ENCODE measurements around the gene SPNS2. TPM values are rescaled to one million over a fixed set of nuclear protein-coding genes. Genes with fewer than 3 reads are reported as not detected.

Gene SPNS2
- polyA plus RNA-seq, 1 of the 3 experiments (the other 2 are of a cell fraction), result 0.08 TPM

- TF ChIP-seq CTCF (IDR thresholded peaks at IDR 0.05) (peak; percentile 85), TCF12 (IDR thresholded peaks at IDR 0.05) (no peak), ZBTB33 (IDR thresholded peaks at IDR 0.05; ENCODE audit: borderline replicate concordance, low read depth) (peak; percentile 32; the same call in 1 of the 2 replicates)
Measured at GRCh38 chr17:4565209-4566141, 66.8 kb downstream of the SPNS2 start (continued).

- Histone ChIP-seq H3K9ac (no peak overlapping the region), H3F3A (replicated peaks; ENCODE audit: insufficient read depth) (no peaks in the 10 kb centered on the region), H2AFZ (ENCODE audit: low read depth) (no peak overlapping the region), H3K27me3 (ENCODE audit: insufficient read depth) (peaks cover 12% of the 10 kb centered on the region; the same call in 1 of the 2 replicates), H3K9me3 (no peaks in the 10 kb centered on the region), H3K4me1 (ENCODE audit: control insufficient read depth in 1 of 2, insufficient read depth in 2 of 2, low read depth in 1 of 2, low read length in 1 of 2) (no peaks in the 10 kb centered on the region), H3K4me2 (no peak overlapping the region), H3K4me3 (ENCODE audit: low read depth in 2 of 2, low read length in 1 of 2) (peak overlapping the region in 1 of 2 experiments; percentile 28; a peak in 1 of 4 replicates), H3K79me2 (ENCODE audit: insufficient read depth) (no peaks in the 10 kb centered on the region), H3K27ac (ENCODE audit: low read depth in 2 of 2, low read length in 1 of 2) (no peak overlapping the region), H3K9me2 (no peaks in the 10 kb centered on the region), H4K20me1 (ENCODE audit: insufficient read depth) (no peaks in the 10 kb centered on the region), H3K36me3 (replicated peaks in 1 of 2; ENCODE audit: control insufficient read depth in 1 of 2, insufficient read depth in 2 of 2, low read length in 1 of 2) (no peaks in the 10 kb centered on the region)
- WGBS (ENCODE audit: low lambda C conversion rate), result 12% methylated on average over 5 of the region's 5 CpGs
- ChIA-PET POLR2A (interaction anchor here (1.0 kb wide), 1 partner anchor 9 kb away, joined by 3 read pairs; no protein-coding TSS in a partner anchor), CTCF (interaction anchor here (0.5 to 6.8 kb wide), 61 partner anchors 10 to 470 kb away, joined by 3 to 237 read pairs (median 4); partner anchors contain the start of genes ARRB2, MYBBP1A, PELP1 and PSMB6)
- DNase-seq, result peak; percentile 81
- no peak for TF ChIP-seq NFIC (IDR thresholded peaks at IDR 0.05; ENCODE audit: borderline replicate concordance)
- no peak for TF ChIP-seq EP300 (IDR thresholded peaks at IDR 0.05; ENCODE audit: borderline replicate concordance in 1 of 2, low read depth in 1 of 2, low read length in 1 of 2)
- peak; percentile 25; the same call in 1 of the 2 replicates for TF ChIP-seq RCOR1 (IDR thresholded peaks at IDR 0.05; ENCODE audit: low read length)
- TF ChIP-seq CTCF (IDR thresholded peaks at IDR 0.05), result peak; percentile 79
- TF ChIP-seq RAD21 (IDR thresholded peaks at IDR 0.05; ENCODE audit: low read length), result peak; percentile 88
- TF ChIP-seq SMC3 (IDR thresholded peaks at IDR 0.05; ENCODE audit: low read depth, low read length), result peak; percentile 86
Measured at GRCh38 chr17:4566785-4567184, 68.1 kb downstream of the SPNS2 start.

Data from SK-N-SH (cell line).